ENCODE measurements around the gene LHX4. TPM values are rescaled to one million over a fixed set of nuclear protein-coding genes. Genes with fewer than 3 reads are reported as not detected.

LHX4 gene
- polyA plus RNA-seq, 1 experiment, result 0.06 TPM

- no peaks in the 10 kb centered on the region for H3K36me3 ChIP-seq (ENCODE audit: control insufficient read depth, insufficient read depth, low read length)
- TF ChIP-seq CTCF (IDR thresholded peaks at IDR 0.05; ENCODE audit: insufficient read depth, low read depth, low read length), result no peak
- ChIA-PET CTCF (interaction anchor here (1.3 kb wide), 1 partner anchor 13 kb away, joined by 3 read pairs; no protein-coding TSS in a partner anchor), POLR2A (no interaction called here)
- H3K27me3 ChIP-seq (ENCODE audit: control insufficient read depth, insufficient read depth, low read length), result no peaks in the 10 kb centered on the region
- DNase-seq (ENCODE audit: low read depth), result no peak
- H3K4me3 ChIP-seq (ENCODE audit: low read depth, low read length), result no peak overlapping the region
Measured at GRCh38 chr1:180310095-180310494, 80.0 kb downstream of the LHX4 start.

DNA sequence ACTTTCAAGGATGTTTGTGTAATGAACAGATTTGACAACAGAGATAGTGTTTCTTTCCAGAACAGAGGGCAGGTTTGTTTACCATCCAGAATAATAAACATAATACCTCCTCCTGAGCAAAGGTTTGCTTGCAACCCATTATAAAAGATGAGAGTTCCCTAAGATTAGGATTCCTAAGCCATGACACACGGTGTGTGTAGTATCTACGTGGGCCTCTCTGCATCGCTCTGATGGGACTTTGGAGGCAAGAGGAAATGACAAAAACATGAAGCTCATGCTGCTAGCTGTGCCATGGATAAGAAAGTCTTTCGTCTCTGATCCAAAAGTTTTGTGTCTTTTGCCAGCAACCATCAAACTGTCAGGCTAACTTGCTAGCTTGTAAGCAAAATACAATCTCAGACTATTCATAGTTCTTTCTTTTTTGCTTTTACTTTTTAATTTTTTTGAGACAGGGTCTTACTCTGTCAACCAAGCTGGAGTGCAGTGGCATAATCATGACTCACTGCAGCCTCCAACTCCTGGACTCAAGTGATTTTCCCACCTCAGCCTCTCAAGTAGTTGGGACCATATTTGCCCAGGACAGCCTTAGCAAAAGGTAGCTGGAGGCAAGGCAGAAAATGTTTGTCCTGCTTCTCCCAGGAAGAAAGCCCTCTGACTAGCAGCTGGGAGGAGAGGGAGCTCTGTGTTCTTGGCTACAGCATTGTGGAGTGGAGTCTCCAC lies 81.1 kb downstream of the LHX4 start:
- no peaks in the 10 kb centered on the region for H3K27me3 ChIP-seq (ENCODE audit: control insufficient read depth, insufficient read depth, low read length)
- CTCF ChIA-PET, result no interaction called here
- no peak for TF ChIP-seq CTCF (IDR thresholded peaks at IDR 0.05; ENCODE audit: insufficient read depth, low read depth, low read length)
- POLR2A ChIA-PET, result no interaction called here
- no peak for DNase-seq (ENCODE audit: low read depth)
- H3K36me3 ChIP-seq (ENCODE audit: control insufficient read depth, insufficient read depth, low read length), result no peaks in the 10 kb centered on the region
- no peak overlapping the region for H3K4me3 ChIP-seq (ENCODE audit: low read depth, low read length)

DNA sequence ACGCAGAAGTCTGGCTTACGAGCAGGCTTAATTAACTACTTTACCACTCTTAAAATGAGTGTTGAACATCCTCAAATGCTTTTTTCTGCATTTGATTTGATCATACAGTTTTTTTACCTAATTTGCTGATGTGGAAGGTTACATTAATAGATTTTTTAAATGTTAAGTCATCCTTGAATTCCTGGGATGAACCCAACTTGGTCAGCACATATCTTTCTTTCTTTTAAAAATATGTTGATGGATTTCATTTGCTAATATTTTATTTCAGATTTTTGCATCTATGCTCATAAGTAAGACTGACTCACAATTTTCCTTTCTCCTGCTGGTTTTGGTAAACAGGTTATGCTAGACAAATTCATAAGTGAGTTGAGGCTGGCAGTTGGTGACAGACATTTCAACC lies 82.9 kb downstream of the LHX4 start:
- DNase-seq (ENCODE audit: low read depth), result no peak
- Histone ChIP-seq H3K4me3 (ENCODE audit: low read depth, low read length) (no peak overlapping the region), H3K36me3 (ENCODE audit: control insufficient read depth, insufficient read depth, low read length) (no peaks in the 10 kb centered on the region), H3K27me3 (ENCODE audit: control insufficient read depth, insufficient read depth, low read length) (no peaks in the 10 kb centered on the region)
- ChIA-PET POLR2A (no interaction called here), CTCF (interaction anchor here (1.3 kb wide), 1 partner anchor 60 kb away, joined by 4 read pairs; no protein-coding TSS in a partner anchor)
- no peak for TF ChIP-seq CTCF (IDR thresholded peaks at IDR 0.05; ENCODE audit: insufficient read depth, low read depth, low read length)

GRCh38 chr1:180327089-180327488 lies 97.0 kb downstream of the LHX4 start:
- Histone ChIP-seq H3K4me3 (ENCODE audit: low read depth, low read length) (no peak overlapping the region), H3K27me3 (ENCODE audit: control insufficient read depth, insufficient read depth, low read length) (no peaks in the 10 kb centered on the region)
- POLR2A ChIA-PET, result no interaction called here

More at GRCh38 chr1:180327089-180327488, 97.0 kb downstream of the LHX4 start:
- DNase-seq (ENCODE audit: low read depth), result no peak
- no peaks in the 10 kb centered on the region for H3K36me3 ChIP-seq (ENCODE audit: control insufficient read depth, insufficient read depth, low read length)
- TF ChIP-seq CTCF (IDR thresholded peaks at IDR 0.05; ENCODE audit: insufficient read depth, low read depth, low read length), result no peak
- CTCF ChIA-PET, result no interaction called here

Other genes with a start within 250 kb of the LHX4 start
- 240 and 503 TPM in 2 replicates for gene QSOX1, start 75.4 kb upstream of the LHX4 start, polyA plus RNA-seq (2011; rRNA removed)

All from BJ (cell line).